HCT116 (cell line): Measurements from ENCODE around the gene CCSAP. TPM values are rescaled to one million over a fixed set of nuclear protein-coding genes. Genes with fewer than 3 reads are reported as not detected.

Experiments
- ATAC-seq: fragments of 200-7000 bp; cut with Tn5 transposase; 2 replicates; pipeline ENCODE4 v1.9.1; 2020; ENCODE audit warnings: mild to moderate bottlenecking, moderate library complexity
- BruUV-seq: library from RNA; stranded (reverse); fragments of 400-500 nt; replicated peaks from 2 replicates; lab custom pipeline; 2021; lab: Mats Ljungman, UMichigan
- CTCF ChIA-PET: fragments of 300-600 bp; sonication (Branson Sonifier 250); formaldehyde crosslinking; loops from one replicate; lab custom pipeline; 2021; ENCODE audit warnings: antibody characterized with exemption; lab: Charles Lee
- POLR2A ChIA-PET: fragments of 300-600, 350-600 bp; sonication (Branson Sonifier 250); formaldehyde crosslinking; loops from one replicate; lab custom pipeline; 2021; ENCODE audit warnings: antibody characterized with exemption; lab: Charles Lee
- RAD21 ChIA-PET, 2 experiments: fragments of 300-600 bp; sonication (Branson Sonifier 250); formaldehyde crosslinking; loops; one replicate each; lab custom pipeline; 2023; ENCODE audit warnings: low total read pairs in 2 of 2; ENCODE audit not compliant: uncharacterized antibody in 2 of 2, unreplicated experiment in 2 of 2, low non-redundant PET in 1 of 2; lab: Charles Lee
- DNase-seq: peaks from one replicate; pipeline ENCODE4 v3.0.0-alpha.2; 2010; ENCODE audit warnings: low read depth, low spot score
- H2AFZ ChIP-seq: fragments of 200-600 bp; shearing (Covaris generic), sonication (generic); 2 replicates; pipeline ENCODE4 v1.6.1; 2017; ENCODE audit warnings: low read depth, mixed run types, mixed read lengths, antibody characterized with exemption, low read length; ENCODE audit not compliant: poor library complexity, severe bottlenecking
- H3K27ac ChIP-seq: 2 replicates; pipeline ENCODE4 v1.5.1; 2012; ENCODE audit warnings: low read depth, low read length
- H3K27me3 ChIP-seq: fragments of 200-600 bp; sonication (generic); 2 replicates; pipeline ENCODE4 v1.6.1; 2016; ENCODE audit warnings: mixed run types, low read length, mixed read lengths; ENCODE audit not compliant: insufficient read depth
- H3K36me3 ChIP-seq, 2 experiments: fragments of 200-500 bp in 1 of 2; fragments of 200-600 bp in 1 of 2; sonication (Bioruptor generic) in 1 of 2; sonication (generic) in 1 of 2; 2 replicates each; pipeline versions ENCODE4 v1.5.1 to v1.6.1; 2014 to 2016; ENCODE audit warnings: low read length in 2 of 2, inconsistent platforms in 1 of 2, mixed read lengths in 1 of 2, mixed run types in 1 of 2; ENCODE audit not compliant: insufficient read depth in 2 of 2, control insufficient read depth in 1 of 2
- H3K4me1 ChIP-seq, 2 experiments: fragments of 200-600 bp in 1 of 2; sonication (generic) in 1 of 2; 2 replicates each; pipeline versions ENCODE4 v1.5.1 to v1.6.1; 2012 to 2017; ENCODE audit warnings: low read length in 2 of 2, inconsistent platforms in 1 of 2, mild to moderate bottlenecking in 1 of 2, mixed read lengths in 1 of 2, mixed run types in 1 of 2, moderate library complexity in 1 of 2; ENCODE audit not compliant: insufficient read depth in 2 of 2, control insufficient read depth in 1 of 2
- H3K4me2 ChIP-seq: fragments of 200-600 bp; sonication (generic); 2 replicates; pipeline ENCODE4 v1.6.1; 2017; ENCODE audit warnings: mixed run types, low read length, mixed read lengths
- H3K4me3 ChIP-seq, 2 experiments: fragments of 200-600 bp in 1 of 2; sonication (generic) in 1 of 2; replicated peaks in 1 of 2; 2 replicates each; pipeline ENCODE4 v1.5.1; 2011 to 2016; ENCODE audit warnings: low read length in 2 of 2, control low read depth in 1 of 2, low read depth in 1 of 2, mild to moderate bottlenecking in 1 of 2, mixed read lengths in 1 of 2, mixed run types in 1 of 2
- H3K79me2 ChIP-seq: fragments of 200-600 bp; sonication (generic); 2 replicates; pipeline ENCODE4 v1.6.1; 2017; ENCODE audit warnings: mild to moderate bottlenecking, mixed run types, low read length, moderate library complexity, mixed read lengths; ENCODE audit not compliant: insufficient read depth
- H3K9ac ChIP-seq: fragments of 200-600 bp; sonication (generic); 2 replicates; pipeline ENCODE4 v1.6.1; 2016; ENCODE audit warnings: low read length, mixed read lengths
- H3K9me2 ChIP-seq: fragments of 200-600 bp; sonication (generic), shearing (Covaris generic); 2 replicates; pipeline ENCODE4 v1.6.1; 2017; ENCODE audit warnings: mixed run types, mild to moderate bottlenecking, moderate library complexity; ENCODE audit not compliant: insufficient read depth
- H3K9me3 ChIP-seq, 2 experiments: fragments of 200-500 bp in 1 of 2; fragments of 200-600 bp in 1 of 2; sonication (Bioruptor generic) in 1 of 2; sonication (generic) in 1 of 2; 2 replicates each; pipeline ENCODE4 v1.6.1; 2014 to 2017; ENCODE audit warnings: low read length in 2 of 2, mixed read lengths in 2 of 2, inconsistent platforms in 1 of 2, low read depth in 1 of 2, mild to moderate bottlenecking in 1 of 2, mixed run types in 1 of 2, moderate library complexity in 1 of 2; ENCODE audit not compliant: control insufficient read depth in 1 of 2, insufficient read depth in 1 of 2
- H4K20me1 ChIP-seq: fragments of 200-600 bp; sonication (generic), shearing (Covaris generic); 2 replicates; pipeline ENCODE4 v1.6.1; 2017; ENCODE audit warnings: mixed run types, mild to moderate bottlenecking, moderate library complexity; ENCODE audit not compliant: insufficient read depth
- ATF3 ChIP-seq: IDR thresholded peaks from 2 replicates; pipeline ENCODE4 v1.6.1; 2012
- EGR1 ChIP-seq: IDR thresholded peaks from 2 replicates; pipeline ENCODE4 v1.6.1; 2012; ENCODE audit warnings: low read depth
- EZH2 ChIP-seq: fragments of 200-600 bp; sonication (generic); IDR thresholded peaks from 2 replicates; pipeline ENCODE4 v1.6.1; 2017; ENCODE audit warnings: antibody characterized with exemption, mixed run types
- POLR2A ChIP-seq: IDR thresholded peaks from 2 replicates; pipeline ENCODE4 v1.7.0; 2011; ENCODE audit warnings: borderline replicate concordance; ENCODE audit not compliant: insufficient read depth, insufficient read length; ENCODE audit errors: extremely low read depth
- POLR2AphosphoS5 ChIP-seq: IDR thresholded peaks from 2 replicates; pipeline ENCODE4 v1.6.1; 2011; ENCODE audit warnings: mild to moderate bottlenecking, low read depth, low read length, moderate library complexity
- SRF ChIP-seq: IDR thresholded peaks from 2 replicates; pipeline ENCODE4 v1.6.1; 2012; ENCODE audit warnings: low read depth
- ZBTB33 ChIP-seq: IDR thresholded peaks from 2 replicates; pipeline ENCODE4 v1.6.1; 2011; ENCODE audit warnings: mild to moderate bottlenecking, low read length, moderate library complexity; ENCODE audit not compliant: insufficient replicate concordance; ENCODE audit errors: extremely low read depth
- intact Hi-C: fragments of 100-400 bp; cut with micrococcal nuclease; formaldehyde crosslinking; loops from 2 replicates; pipeline ENCODE4 v1.10.0; 2022
- total RNA-seq: library from RNA; stranded (reverse); gene quantifications from one replicate; pipeline ENCODE4 v1.2.1, GENCODE V29; 2021; ENCODE audit not compliant: unreplicated experiment

Gene CCSAP
- total RNA-seq, 1 experiment from 2014 or later: 10.9 TPM

- Histone ChIP-seq H3K9ac (no peak overlapping the region), H3K36me3 (no peaks in the 10 kb centered on the region), H3K9me3 (no peaks in the 10 kb centered on the region), H3K4me2 (no peak overlapping the region), H2AFZ (no peak overlapping the region), H3K9me2 (no peaks in the 10 kb centered on the region), H3K4me3 (no peak overlapping the region), H3K4me1 (no peaks in the 10 kb centered on the region), H3K79me2 (no peaks in the 10 kb centered on the region), H3K27me3 (no peaks in the 10 kb centered on the region), H3K27ac (no peak overlapping the region), H4K20me1 (no peaks in the 10 kb centered on the region)
- ChIA-PET POLR2A (no interaction called here), CTCF (no interaction called here), RAD21 (no interaction called here)
- BruUV-seq: no TSS peak
- ATAC-seq: no peak
- TF ChIP-seq POLR2A: no peak
- no peak for TF ChIP-seq EGR1
- TF ChIP-seq ATF3: no peak
- TF ChIP-seq ZBTB33: no peak
- TF ChIP-seq EZH2: no peak
- no peak for TF ChIP-seq POLR2AphosphoS5
- no peak for TF ChIP-seq SRF
- no peak for DNase-seq
- intact Hi-C loops: no loop called here
Observed at GRCh38 chr1:229365569-229365968, 22.7 kb upstream of the CCSAP start.
